Eye (tissue), 1 donor: ENCODE measurements around the gene ZC3H4.
A peak's percentile ranks its signal among the peaks of the same experiment; 100 is the strongest.

Source experiments
- DNase-seq: peaks from one replicate; pipeline ENCODE4 v3.0.0-alpha.2; 2015

The ZC3H4 gene

GRCh38 chr19:47132194-47132852 lies 18.7 kb upstream of the ZC3H4 start:
- no peak for DNase-seq

GRCh38 chr19:47130589-47131227 lies 17.1 kb upstream of the ZC3H4 start, which contains the start of gene SAE1:
SAE1 (plus strand) TSS chr19:47130835; CDS start chr19:47130931, 96 bp downstream.
- peak; percentile 99 for DNase-seq

- DNase-seq = no peak
These were observed 16.6 kb upstream of the ZC3H4 start for GRCh38 chr19:47130120-47130588.

GRCh38 chr19:47129579-47129978 lies 16.0 kb upstream of the ZC3H4 start:
- no peak for DNase-seq

GRCh38 chr19:47125669-47125938 lies 12.0 kb upstream of the ZC3H4 start:
- DNase-seq = no peak

GRCh38 chr19:47124937-47125668 lies 11.5 kb upstream of the ZC3H4 start:
- DNase-seq = peak; percentile 92

- DNase-seq = no peak
These were observed 9.8 kb upstream of the ZC3H4 start for GRCh38 chr19:47123406-47123805.

GRCh38 chr19:47122359-47123335 lies 9.1 kb upstream of the ZC3H4 start:
- DNase-seq = no peak

- no peak for DNase-seq
These were observed 7.0 kb upstream of the ZC3H4 start for GRCh38 chr19:47120470-47121067.

GRCh38 chr19:47113850-47114651 lies 475 bp upstream of the ZC3H4 start:
- no peak for DNase-seq

- DNase-seq = peak; percentile 95
These were observed 1.2 kb downstream of the ZC3H4 start for GRCh38 chr19:47112166-47112996.

GRCh38 chr19:47111682-47112165 lies 1.9 kb downstream of the ZC3H4 start:
- no peak for DNase-seq

GRCh38 chr19:47111006-47111621 lies 2.5 kb downstream of the ZC3H4 start:
- DNase-seq = peak; percentile 60

- peak; percentile 59 for DNase-seq
These were observed 3.0 kb downstream of the ZC3H4 start for GRCh38 chr19:47110521-47111005.

GRCh38 chr19:47109541-47110375 lies 3.8 kb downstream of the ZC3H4 start:
- DNase-seq = peak; percentile 71

GRCh38 chr19:47109177-47109540 lies 4.4 kb downstream of the ZC3H4 start:
- no peak for DNase-seq

- DNase-seq = no peak
These were observed 5.4 kb downstream of the ZC3H4 start for GRCh38 chr19:47107953-47108746.
